Islet precursor cell (in vitro differentiated cells): ENCODE measurements around the gene UNC80.
"Not testable (repeated sequence)": the region's sequence is repeated elsewhere in the genome, so short reads cannot be mapped to it uniquely, and the experiment has no call there.

Source experiments
- DNase-seq: peaks from one replicate; pipeline ENCODE4 v3.0.0-alpha.2; 2018

Gene UNC80

GRCh38 chr2:209771474-209772289 is at the start of gene UNC80:
Gene UNC80 (plus strand): TSS chr2:209771832. CDS start chr2:209772073, 241 bp downstream.
- peak; percentile 92 for DNase-seq

GRCh38 chr2:209726311-209726710 is 45.3 kb upstream of the UNC80 start:
- DNase-seq, result no peak

GRCh38 chr2:209727077-209727476 is 44.6 kb upstream of the UNC80 start:
- no peak for DNase-seq

GRCh38 chr2:209734805-209735204 is 36.8 kb upstream of the UNC80 start:
- no peak for DNase-seq

GRCh38 chr2:209741953-209742352 is 29.7 kb upstream of the UNC80 start:
- DNase-seq, result no peak

- DNase-seq, result no peak
These were observed 18.6 kb upstream of the UNC80 start for GRCh38 chr2:209753020-209753419.

- no peak for DNase-seq
These were observed 14.5 kb upstream of the UNC80 start for GRCh38 chr2:209757163-209757562.

GRCh38 chr2:209761566-209761965 is 10.1 kb upstream of the UNC80 start:
- DNase-seq, result no peak

GRCh38 chr2:209762563-209762962 is 9.1 kb upstream of the UNC80 start:
- DNase-seq, result no peak

- no peak for DNase-seq
These were observed 8.5 kb upstream of the UNC80 start for GRCh38 chr2:209763106-209763505.

- DNase-seq, result no peak
These were observed 5.0 kb upstream of the UNC80 start for GRCh38 chr2:209766613-209767012.

- DNase-seq, result no peak
These were observed 4.3 kb upstream of the UNC80 start for GRCh38 chr2:209767316-209767715.

GRCh38 chr2:209768557-209768956 is 3.1 kb upstream of the UNC80 start:
- no peak for DNase-seq

GRCh38 chr2:209772290-209772685 is 656 bp downstream of the UNC80 start:
- DNase-seq, result no peak

- DNase-seq, result no peak
These were observed 1.7 kb downstream of the UNC80 start for GRCh38 chr2:209773377-209773776.

- no peak for DNase-seq
These were observed 15.8 kb downstream of the UNC80 start for GRCh38 chr2:209787416-209787815.

GRCh38 chr2:209788925-209789324 is 17.3 kb downstream of the UNC80 start:
- DNase-seq, result no peak

GRCh38 chr2:209790066-209790728 is 18.6 kb downstream of the UNC80 start:
- no peak for DNase-seq

GRCh38 chr2:209791151-209791550 is 19.5 kb downstream of the UNC80 start:
- DNase-seq, result no peak

GRCh38 chr2:209795425-209795824 is 23.8 kb downstream of the UNC80 start:
- not testable (repeated sequence) for DNase-seq

GRCh38 chr2:209805351-209805750 is 33.7 kb downstream of the UNC80 start:
- DNase-seq, result no peak

- DNase-seq, result no peak
These were observed 34.7 kb downstream of the UNC80 start for GRCh38 chr2:209806318-209806717.

GRCh38 chr2:209808521-209808920 is 36.9 kb downstream of the UNC80 start:
- DNase-seq, result no peak

- no peak for DNase-seq
These were observed 37.6 kb downstream of the UNC80 start for GRCh38 chr2:209809256-209809655.
